22Rv1 (cell line): ENCODE data around the gene LURAP1L.

Experiments used
- ZFX ChIP-seq: fragments of 450-650 bp; IDR thresholded peaks from 2 replicates; pipeline ENCODE4 v1.6.1; 2017; ENCODE audit warnings: antibody characterized with exemption, borderline replicate concordance
- TF ChIP-seq, protein P1 (sequence below): fragments of 450-650 bp; IDR thresholded peaks from 2 replicates; pipeline ENCODE4 v1.5.1; 2017; ENCODE audit warnings: mild to moderate bottlenecking

DNA sequence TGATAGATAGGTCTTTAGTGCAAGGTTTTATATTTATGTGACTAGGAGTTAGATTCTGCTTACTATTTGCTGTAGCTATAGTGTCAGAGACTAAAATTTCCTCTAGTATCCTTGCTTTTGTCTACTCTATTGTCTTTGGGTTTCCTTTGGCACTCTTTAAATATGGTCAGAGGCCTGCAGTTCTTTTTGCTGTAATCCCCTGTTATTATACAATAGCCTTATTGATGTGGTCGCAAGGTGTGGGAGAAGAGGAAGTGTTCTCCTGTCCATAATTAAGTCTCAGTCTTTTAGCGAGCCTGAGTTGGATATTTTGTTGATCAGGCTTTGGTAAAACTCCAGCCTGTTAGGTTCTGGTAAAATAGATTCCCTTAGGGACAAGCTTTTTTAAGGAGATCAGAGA is 34.9 kb downstream of the LURAP1L start:
- TF ChIP-seq, protein P1, sequence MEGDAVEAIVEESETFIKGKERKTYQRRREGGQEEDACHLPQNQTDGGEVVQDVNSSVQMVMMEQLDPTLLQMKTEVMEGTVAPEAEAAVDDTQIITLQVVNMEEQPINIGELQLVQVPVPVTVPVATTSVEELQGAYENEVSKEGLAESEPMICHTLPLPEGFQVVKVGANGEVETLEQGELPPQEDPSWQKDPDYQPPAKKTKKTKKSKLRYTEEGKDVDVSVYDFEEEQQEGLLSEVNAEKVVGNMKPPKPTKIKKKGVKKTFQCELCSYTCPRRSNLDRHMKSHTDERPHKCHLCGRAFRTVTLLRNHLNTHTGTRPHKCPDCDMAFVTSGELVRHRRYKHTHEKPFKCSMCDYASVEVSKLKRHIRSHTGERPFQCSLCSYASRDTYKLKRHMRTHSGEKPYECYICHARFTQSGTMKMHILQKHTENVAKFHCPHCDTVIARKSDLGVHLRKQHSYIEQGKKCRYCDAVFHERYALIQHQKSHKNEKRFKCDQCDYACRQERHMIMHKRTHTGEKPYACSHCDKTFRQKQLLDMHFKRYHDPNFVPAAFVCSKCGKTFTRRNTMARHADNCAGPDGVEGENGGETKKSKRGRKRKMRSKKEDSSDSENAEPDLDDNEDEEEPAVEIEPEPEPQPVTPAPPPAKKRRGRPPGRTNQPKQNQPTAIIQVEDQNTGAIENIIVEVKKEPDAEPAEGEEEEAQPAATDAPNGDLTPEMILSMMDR: no peak
- no peak for TF ChIP-seq ZFX
